Astrocyte of the hippocampus (primary cell): ENCODE data around the gene P2RX3.

Source experiments
- DNase-seq: peaks from one replicate; pipeline ENCODE4 v3.0.0; 2011; ENCODE audit warnings: low read depth, low spot score

The P2RX3 gene

GRCh38 chr11:57421066-57421465 lies 82.9 kb downstream of the P2RX3 start:
- DNase-seq = no peak

GRCh38 chr11:57421805-57422204 lies 83.7 kb downstream of the P2RX3 start:
- DNase-seq = no peak
